HG02798 (cell line): ENCODE measurements around the gene PDCD4.
A peak's percentile ranks its signal among the peaks of the same experiment; 100 is the strongest.

ENCODE experiments used
- ATAC-seq: cut with Tn5 transposase; IDR thresholded peaks from one replicate; pipeline ENCODE4 v1.9.1; 2021; ENCODE audit warnings: mild to moderate bottlenecking; ENCODE audit not compliant: unreplicated experiment, poor library complexity

PDCD4 gene

GRCh38 chr10:110916554-110917346 is 45.0 kb downstream of the PDCD4 start:
- no peak for ATAC-seq

- ATAC-seq: no peak
Measured at GRCh38 chr10:110918269-110918642, 46.5 kb downstream of the PDCD4 start.

GRCh38 chr10:110918643-110919348 is 47.1 kb downstream of the PDCD4 start, which contains the start of gene BBIP1:
BBIP1 (minus strand) TSS chr10:110919180; CDS start chr10:110918157, 1,023 bp downstream.
- ATAC-seq: peak; percentile 88

DNA sequence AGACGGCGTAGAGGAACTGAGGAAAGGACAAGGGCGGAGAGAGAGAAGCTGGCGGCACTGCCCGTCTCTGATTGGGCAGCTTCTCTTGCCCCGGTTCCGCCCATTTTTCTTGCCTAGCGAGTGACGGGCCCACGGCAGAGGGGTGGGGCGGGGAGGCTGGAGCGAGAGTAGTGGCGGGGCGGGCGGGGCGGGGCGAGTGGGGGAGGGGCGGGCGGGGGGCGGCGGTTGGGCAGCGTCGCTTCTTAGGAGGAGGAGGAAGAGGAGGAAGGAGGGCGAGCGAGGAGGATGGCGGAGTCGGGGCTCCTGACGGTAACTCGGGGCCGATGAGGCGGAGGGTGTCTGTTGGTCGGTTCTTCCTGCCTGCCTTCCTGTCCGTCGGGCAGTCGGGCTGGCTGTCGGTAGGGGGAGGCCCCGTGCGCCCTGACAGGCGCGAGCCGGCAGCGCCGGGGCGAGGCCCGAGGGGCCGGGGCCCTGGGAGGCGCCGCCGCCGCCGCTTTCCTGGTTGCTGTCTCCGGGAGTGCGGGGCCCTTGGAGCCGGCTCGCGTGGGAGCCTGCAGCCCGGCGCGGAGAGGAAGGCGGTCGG is 47.7 kb downstream of the PDCD4 start, which contains the start of gene SHOC2:
TSS of gene SHOC2 (plus strand) at position 256 of the 583 bp plus-strand sequence. CDS start 44,755 bp downstream, outside the sequence.
- peak; percentile 17 for ATAC-seq

DNA sequence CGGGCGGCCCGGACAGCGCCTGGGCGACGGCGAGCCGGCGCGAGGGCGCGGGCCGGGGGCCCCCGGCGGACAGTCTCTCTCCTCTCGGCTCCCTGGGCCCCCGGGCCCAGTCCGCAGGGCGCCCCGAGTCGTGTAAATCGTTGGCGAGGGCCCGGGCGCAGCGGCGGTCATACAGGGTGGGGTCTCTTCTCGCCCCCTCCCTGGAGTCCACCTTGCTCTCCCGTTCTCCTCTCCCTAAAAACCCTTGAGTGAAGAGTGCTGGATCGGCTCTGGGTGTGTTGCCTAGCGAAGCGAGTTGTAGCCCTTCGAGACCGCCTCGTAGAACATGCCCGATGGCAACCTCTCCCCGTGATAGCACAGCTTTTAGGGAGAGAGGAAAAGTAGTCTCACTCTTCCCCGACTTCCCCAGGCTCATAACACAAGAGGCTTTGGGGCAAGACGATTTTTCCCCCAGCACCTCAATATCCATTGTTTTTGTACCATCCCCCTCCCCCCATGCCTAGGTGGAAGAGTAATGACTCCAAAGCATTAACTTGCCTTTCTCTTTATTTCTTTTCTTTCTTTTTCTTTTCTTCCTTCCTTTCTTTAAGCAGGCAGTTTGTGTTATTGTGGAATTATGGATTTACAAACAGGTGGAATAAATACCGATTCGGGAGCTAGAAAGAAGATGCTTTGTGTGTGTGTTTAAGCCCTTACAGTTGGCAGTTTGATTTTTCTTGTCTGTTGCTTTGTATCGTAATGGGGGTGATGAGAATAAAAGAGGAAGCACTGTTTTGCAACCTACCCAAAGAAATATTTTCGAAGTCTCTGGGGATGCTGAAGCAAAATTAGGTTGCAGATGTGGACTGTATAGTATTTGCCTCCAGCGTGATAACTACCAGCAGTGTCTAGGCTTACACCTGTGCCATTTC is 48.5 kb downstream of the PDCD4 start:
- peak; percentile 31 for ATAC-seq

- ATAC-seq: no peak
Measured at GRCh38 chr10:110923856-110924493, 52.2 kb downstream of the PDCD4 start.

GRCh38 chr10:110927461-110927860 is 55.7 kb downstream of the PDCD4 start:
- no peak for ATAC-seq

- no peak for ATAC-seq
Measured at GRCh38 chr10:110931769-110932381, 60.1 kb downstream of the PDCD4 start.

- no peak for ATAC-seq
Measured at GRCh38 chr10:110932505-110933180, 60.9 kb downstream of the PDCD4 start.

- ATAC-seq: no peak
Measured at GRCh38 chr10:110936757-110937156, 65.0 kb downstream of the PDCD4 start.

- ATAC-seq: no peak
Measured at GRCh38 chr10:110939419-110939818, 67.7 kb downstream of the PDCD4 start.

GRCh38 chr10:110944792-110945396 is 73.2 kb downstream of the PDCD4 start:
- no peak for ATAC-seq

- ATAC-seq: no peak
Measured at GRCh38 chr10:110946496-110946895, 74.8 kb downstream of the PDCD4 start.

DNA sequence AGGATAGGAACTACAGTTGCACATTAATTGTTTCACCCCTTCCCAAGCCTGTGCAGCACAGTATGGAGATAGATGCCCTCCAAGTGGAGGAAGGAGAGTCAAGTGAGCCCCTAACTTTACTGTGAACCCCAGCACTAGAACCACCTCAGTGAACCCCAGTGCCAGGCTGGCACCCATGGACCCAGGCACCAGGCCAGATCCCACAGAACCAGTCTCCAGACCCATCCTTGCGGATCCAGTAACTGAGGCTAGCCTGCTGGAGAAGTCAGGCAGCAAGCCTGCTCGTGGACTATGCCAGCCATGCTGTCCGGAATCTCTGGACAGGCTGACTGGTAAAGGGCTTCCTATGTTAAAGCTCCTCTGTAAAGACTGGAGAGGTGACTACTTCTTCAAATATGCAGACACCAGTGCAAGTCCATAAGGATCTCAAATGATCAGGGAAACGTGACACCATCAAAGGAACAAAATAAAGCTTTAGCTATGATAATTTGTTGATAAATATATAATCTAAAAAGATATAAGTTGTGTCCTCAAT is 75.4 kb downstream of the PDCD4 start:
- ATAC-seq: no peak
